SK-N-SH (cell line): ENCODE data around the gene AMD1. TPM values are rescaled to one million over a fixed set of nuclear protein-coding genes. Genes with fewer than 3 reads are reported as not detected.

Source experiments
- CTCF ChIA-PET: fragments of 300-600, 350-600 bp; formaldehyde crosslinking; extraction: SDS; loops from one replicate; lab custom pipeline; 2021; lab: Yijun Ruan, JAX
- POLR2A ChIA-PET: fragments of 350-600 bp; sonication (Branson Sonifier 250); formaldehyde crosslinking; extraction: SDS; loops from one replicate; lab custom pipeline; 2020; ENCODE audit warnings: antibody characterized with exemption, inconsistent platforms; lab: Yijun Ruan, JAX
- DNase-seq: peaks from one replicate; pipeline ENCODE4 v3.0.0; 2012
- H2AFZ ChIP-seq: fragments of 200-600 bp; sonication (generic); 2 replicates; pipeline ENCODE4 v1.8.1; 2016; ENCODE audit warnings: antibody characterized with exemption, mild to moderate bottlenecking, low read depth
- H3F3A ChIP-seq: fragments of 200-600 bp; sonication (generic); replicated peaks from 2 replicates; pipeline ENCODE3; 2016; ENCODE audit warnings: antibody characterized with exemption, mild to moderate bottlenecking; ENCODE audit not compliant: insufficient read depth
- H3K27ac ChIP-seq, 2 experiments: fragments of 200-500 bp in 1 of 2; fragments of 200-600 bp in 1 of 2; sonication (Bioruptor generic) in 1 of 2; sonication (generic), shearing (Covaris generic) in 1 of 2; 2 replicates each; pipeline versions ENCODE4 v1.5.1 to v1.6.1; 2014 to 2016; ENCODE audit warnings: low read depth in 2 of 2, inconsistent platforms in 1 of 2, low read length in 1 of 2, mild to moderate bottlenecking in 1 of 2, mixed read lengths in 1 of 2
- H3K27me3 ChIP-seq: fragments of 200-600 bp; sonication (generic), shearing (Covaris generic); 2 replicates; pipeline ENCODE4 v1.6.1; 2016; ENCODE audit warnings: mixed run types; ENCODE audit not compliant: insufficient read depth
- H3K36me3 ChIP-seq, 2 experiments: fragments of 200-500 bp in 1 of 2; fragments of 200-600 bp in 1 of 2; sonication (Bioruptor generic) in 1 of 2; sonication (generic) in 1 of 2; replicated peaks in 1 of 2; 2 replicates each; pipeline versions ENCODE3 to v1.5.1; 2014 to 2016; ENCODE audit warnings: low read length in 1 of 2, mild to moderate bottlenecking in 1 of 2; ENCODE audit not compliant: insufficient read depth in 2 of 2, control insufficient read depth in 1 of 2
- H3K4me1 ChIP-seq, 2 experiments: fragments of 200-500 bp in 1 of 2; fragments of 200-600 bp in 1 of 2; sonication (Bioruptor generic) in 1 of 2; sonication (generic), shearing (Covaris generic) in 1 of 2; 2 replicates each; pipeline versions ENCODE4 v1.5.1 to v1.6.1; 2014 to 2016; ENCODE audit warnings: low read depth in 1 of 2, low read length in 1 of 2, mixed run types in 1 of 2; ENCODE audit not compliant: insufficient read depth in 2 of 2, control insufficient read depth in 1 of 2
- H3K4me2 ChIP-seq: fragments of 200-600 bp; sonication (generic), shearing (Covaris generic); 2 replicates; pipeline ENCODE4 v1.6.1; 2017; ENCODE audit warnings: mixed run types
- H3K4me3 ChIP-seq, 2 experiments: fragments of 200-500 bp in 1 of 2; fragments of 200-600 bp in 1 of 2; sonication (Bioruptor generic) in 1 of 2; sonication (generic), shearing (Covaris generic) in 1 of 2; 2 replicates each; pipeline versions ENCODE4 v1.5.1 to v1.8.1; 2014 to 2016; ENCODE audit warnings: low read depth in 2 of 2, inconsistent platforms in 1 of 2, low read length in 1 of 2, mild to moderate bottlenecking in 1 of 2, mixed read lengths in 1 of 2, moderate library complexity in 1 of 2
- H3K79me2 ChIP-seq: fragments of 200-600 bp; sonication (generic); 2 replicates; pipeline ENCODE4 v1.8.1; 2017; ENCODE audit warnings: mild to moderate bottlenecking; ENCODE audit not compliant: insufficient read depth
- H3K9ac ChIP-seq: fragments of 200-600 bp; sonication (generic); 2 replicates; pipeline ENCODE4 v1.6.1; 2017; ENCODE audit warnings: mixed run types
- H3K9me2 ChIP-seq: fragments of 200-600 bp; sonication (generic); 2 replicates; pipeline ENCODE4 v1.6.1; 2017; ENCODE audit warnings: mixed run types
- H3K9me3 ChIP-seq: fragments of 200-600 bp; sonication (generic); 2 replicates; pipeline ENCODE4 v1.6.1; 2017; ENCODE audit warnings: mixed run types, mild to moderate bottlenecking, moderate library complexity
- H4K20me1 ChIP-seq: fragments of 200-600 bp; sonication (generic); 2 replicates; pipeline ENCODE4 v1.6.1; 2017; ENCODE audit warnings: mild to moderate bottlenecking, mixed run types; ENCODE audit not compliant: insufficient read depth
- ELF1 ChIP-seq: IDR thresholded peaks from 2 replicates; pipeline ENCODE4 v1.4.0; 2012
- EZH2phosphoT487 ChIP-seq: fragments of 200-600 bp; sonication (generic); IDR thresholded peaks from 2 replicates; pipeline ENCODE4 v1.6.1; 2017; ENCODE audit warnings: low read depth, mixed run types, mild to moderate bottlenecking, antibody characterized with exemption, moderate library complexity, borderline replicate concordance
- GABPA ChIP-seq: IDR thresholded peaks from 2 replicates; pipeline ENCODE4 v1.4.0; 2012; ENCODE audit warnings: low read depth, mild to moderate bottlenecking
- GATA2 ChIP-seq: sonication (generic); formaldehyde crosslinking; IDR thresholded peaks from 2 replicates; pipeline ENCODE4 v1.5.0; 2020; ENCODE audit warnings: mild to moderate bottlenecking, missing genetic modification reagents
- JUND ChIP-seq: IDR thresholded peaks from 2 replicates; pipeline ENCODE4 v1.4.0; 2012
- MEF2A ChIP-seq: IDR thresholded peaks from 2 replicates; pipeline ENCODE4 v1.4.0; 2012; ENCODE audit warnings: low read depth, borderline replicate concordance
- MXI1 ChIP-seq: IDR thresholded peaks from 2 replicates; pipeline ENCODE4 v1.6.1; 2012; ENCODE audit warnings: mild to moderate bottlenecking, low read depth, low read length, improper control_type of control experiment
- NFIC ChIP-seq: IDR thresholded peaks from 2 replicates; pipeline ENCODE4 v1.4.0; 2012; ENCODE audit warnings: borderline replicate concordance
- NRF1 ChIP-seq: IDR thresholded peaks from 2 replicates; pipeline ENCODE4 v1.6.1; 2012; ENCODE audit warnings: low read depth, mild to moderate bottlenecking, low read length
- RAD21 ChIP-seq: IDR thresholded peaks from 2 replicates; pipeline ENCODE4 v1.6.1; 2012; ENCODE audit warnings: mild to moderate bottlenecking, low read length
- RCOR1 ChIP-seq: fragments of 150-350 bp; IDR thresholded peaks from 2 replicates; pipeline ENCODE4 v1.6.1; 2017; ENCODE audit warnings: antibody characterized with exemption, low read length
- REST ChIP-seq: IDR thresholded peaks from 2 replicates; pipeline ENCODE4 v1.6.1; 2012; ENCODE audit warnings: mild to moderate bottlenecking, low read depth, low read length, moderate library complexity
- RXRA ChIP-seq: IDR thresholded peaks from 2 replicates; pipeline ENCODE4 v1.4.0; 2012; ENCODE audit warnings: low read depth, mild to moderate bottlenecking, borderline replicate concordance
- SMC3 ChIP-seq: IDR thresholded peaks from 2 replicates; pipeline ENCODE4 v1.6.1; 2012; ENCODE audit warnings: low read depth, low read length, improper control_type of control experiment
- YY1 ChIP-seq: IDR thresholded peaks from 2 replicates; pipeline ENCODE4 v1.4.0; 2012; ENCODE audit warnings: low read depth, mild to moderate bottlenecking
- WGBS: methylation state at CpG from one replicate; pipeline ENCODE4 v1.1.6; 2017; ENCODE audit warnings: low lambda C conversion rate; 5-methylcytosine and 5-hydroxymethylcytosine counted together
- polyA plus RNA-seq, 3 experiments: library from polyadenylated mRNA; depleted of rRNA; stranded (reverse); fragments of >200 nt; gene quantifications; 2 replicates each; pipeline ENCODE4 v1.2.3, GENCODE V29; 2012
- TF ChIP-seq, protein P1 (sequence below): IDR thresholded peaks from 2 replicates; pipeline ENCODE4 v1.4.0; 2012; ENCODE audit warnings: low read depth, borderline replicate concordance
- TF ChIP-seq, protein P2 (sequence below): IDR thresholded peaks from 2 replicates; pipeline ENCODE4 v1.4.0; 2012; ENCODE audit warnings: low read depth
- TF ChIP-seq, protein P3 (sequence below): IDR thresholded peaks from 2 replicates; pipeline ENCODE4 v1.4.0; 2012; ENCODE audit warnings: low read depth, borderline replicate concordance

AMD1 gene
- polyA plus RNA-seq, 1 of the 3 experiments (the other 2 are of a cell fraction): 21.1 TPM

DNA sequence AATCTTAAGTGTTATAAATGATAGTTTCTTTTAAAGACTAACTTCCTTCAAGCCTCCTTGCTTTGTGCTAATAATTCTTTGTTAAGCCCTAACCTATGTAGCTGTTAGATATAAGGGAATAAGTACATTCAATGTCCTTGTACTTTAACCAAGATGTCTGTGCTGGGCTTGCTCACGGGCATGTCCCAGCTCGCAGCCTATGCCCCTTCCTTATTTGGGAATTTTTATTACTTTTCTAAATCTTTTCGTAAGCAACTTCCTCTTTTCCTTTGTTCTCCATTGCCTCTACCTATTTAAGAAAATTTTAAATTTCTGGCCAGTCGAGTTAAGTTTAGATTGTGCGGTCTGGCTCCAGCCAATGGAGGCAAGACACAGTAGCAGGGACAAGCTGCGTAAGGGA lies 33.3 kb upstream of the AMD1 start:
- Histone ChIP-seq H3K4me1 (no peaks in the 10 kb centered on the region), H3K27me3 (no peaks in the 10 kb centered on the region), H3K4me3 (no peak overlapping the region), H2AFZ (no peak overlapping the region), H3K79me2 (no peaks in the 10 kb centered on the region)
- CTCF ChIA-PET: no interaction called here
- TF ChIP-seq, protein P1, sequence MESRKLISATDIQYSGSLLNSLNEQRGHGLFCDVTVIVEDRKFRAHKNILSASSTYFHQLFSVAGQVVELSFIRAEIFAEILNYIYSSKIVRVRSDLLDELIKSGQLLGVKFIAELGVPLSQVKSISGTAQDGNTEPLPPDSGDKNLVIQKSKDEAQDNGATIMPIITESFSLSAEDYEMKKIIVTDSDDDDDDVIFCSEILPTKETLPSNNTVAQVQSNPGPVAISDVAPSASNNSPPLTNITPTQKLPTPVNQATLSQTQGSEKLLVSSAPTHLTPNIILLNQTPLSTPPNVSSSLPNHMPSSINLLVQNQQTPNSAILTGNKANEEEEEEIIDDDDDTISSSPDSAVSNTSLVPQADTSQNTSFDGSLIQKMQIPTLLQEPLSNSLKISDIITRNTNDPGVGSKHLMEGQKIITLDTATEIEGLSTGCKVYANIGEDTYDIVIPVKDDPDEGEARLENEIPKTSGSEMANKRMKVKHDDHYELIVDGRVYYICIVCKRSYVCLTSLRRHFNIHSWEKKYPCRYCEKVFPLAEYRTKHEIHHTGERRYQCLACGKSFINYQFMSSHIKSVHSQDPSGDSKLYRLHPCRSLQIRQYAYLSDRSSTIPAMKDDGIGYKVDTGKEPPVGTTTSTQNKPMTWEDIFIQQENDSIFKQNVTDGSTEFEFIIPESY: no peak
- no peak for TF ChIP-seq RCOR1
- no peak for TF ChIP-seq EZH2phosphoT487
- no peak for TF ChIP-seq JUND
- TF ChIP-seq YY1: no peak
- no peak for TF ChIP-seq RAD21
- no peak for TF ChIP-seq MXI1
- TF ChIP-seq MEF2A: no peak
- TF ChIP-seq, protein P2, sequence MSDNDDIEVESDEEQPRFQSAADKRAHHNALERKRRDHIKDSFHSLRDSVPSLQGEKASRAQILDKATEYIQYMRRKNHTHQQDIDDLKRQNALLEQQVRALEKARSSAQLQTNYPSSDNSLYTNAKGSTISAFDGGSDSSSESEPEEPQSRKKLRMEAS: no peak
- no peak for TF ChIP-seq NFIC
- TF ChIP-seq SMC3: no peak
- TF ChIP-seq, all 33 proteins: peak for 0
- Histone ChIP-seq H3F3A (no peaks in the 10 kb centered on the region), H3K36me3 (no peaks in the 10 kb centered on the region), H3K27ac (no peak overlapping the region), H3K9me2 (no peaks in the 10 kb centered on the region), H4K20me1 (no peaks in the 10 kb centered on the region), H3K4me2 (no peak overlapping the region), H3K9ac (no peak overlapping the region), H3K9me3 (no peaks in the 10 kb centered on the region)
- POLR2A ChIA-PET: no interaction called here
- WGBS: 94% methylated on average over 6 of the region's 6 CpGs
- no peak for DNase-seq

DNA sequence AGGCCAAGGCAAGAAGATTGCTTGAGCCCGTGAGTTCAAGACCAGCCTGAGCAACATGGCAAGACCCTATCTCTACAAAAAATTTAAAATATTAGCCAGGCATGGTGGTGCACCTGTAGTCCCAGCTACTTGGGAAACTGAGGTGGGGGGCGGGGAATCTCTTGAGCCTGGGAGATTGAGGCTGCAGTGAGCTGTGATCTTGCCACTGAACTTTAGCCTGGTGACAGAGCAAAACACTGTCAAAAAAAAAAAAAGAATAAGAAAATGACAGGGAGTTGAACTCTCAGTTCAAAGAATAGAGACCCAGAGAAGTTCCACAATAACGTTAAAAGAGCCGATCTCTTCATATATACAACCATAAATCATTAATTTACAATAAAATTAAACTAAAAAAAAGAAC lies 24.8 kb upstream of the AMD1 start:
- WGBS: 58% methylated on average over 4 of the region's 4 CpGs
- Histone ChIP-seq H3K4me1 (no peaks in the 10 kb centered on the region), H3K9ac (no peak overlapping the region), H3F3A (peaks cover 1% of the 10 kb centered on the region), H3K9me2 (no peaks in the 10 kb centered on the region), H3K27me3 (no peaks in the 10 kb centered on the region), H3K4me3 (no peak overlapping the region), H3K79me2 (no peaks in the 10 kb centered on the region), H3K9me3 (no peaks in the 10 kb centered on the region), H3K4me2 (no peak overlapping the region), H2AFZ (no peak overlapping the region), H3K36me3 (no peaks in the 10 kb centered on the region), H3K27ac (no peak overlapping the region), H4K20me1 (no peaks in the 10 kb centered on the region)
- ChIA-PET CTCF (no interaction called here), POLR2A (no interaction called here)
- TF ChIP-seq ELF1: no peak
- TF ChIP-seq, protein P2: no peak
- TF ChIP-seq, protein P1: no peak
- TF ChIP-seq GABPA: no peak
- TF ChIP-seq, protein P3, sequence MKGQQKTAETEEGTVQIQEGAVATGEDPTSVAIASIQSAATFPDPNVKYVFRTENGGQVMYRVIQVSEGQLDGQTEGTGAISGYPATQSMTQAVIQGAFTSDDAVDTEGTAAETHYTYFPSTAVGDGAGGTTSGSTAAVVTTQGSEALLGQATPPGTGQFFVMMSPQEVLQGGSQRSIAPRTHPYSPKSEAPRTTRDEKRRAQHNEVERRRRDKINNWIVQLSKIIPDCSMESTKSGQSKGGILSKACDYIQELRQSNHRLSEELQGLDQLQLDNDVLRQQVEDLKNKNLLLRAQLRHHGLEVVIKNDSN: no peak
- no peak for TF ChIP-seq REST
- TF ChIP-seq GATA2 (CRISPR knock-in tag): no peak
- no peak for TF ChIP-seq NRF1
- TF ChIP-seq RXRA: no peak
- no peak for TF ChIP-seq SMC3
- TF ChIP-seq RAD21: no peak
- DNase-seq: no peak
